GM12878 (cell line): ENCODE data around the gene PGAP3. TPM values are rescaled to one million over a fixed set of nuclear protein-coding genes. Genes with fewer than 3 reads are reported as not detected.

Source experiments
- ATAC-seq: fragments of 200-7000 bp; cut with Tn5 transposase; 3 replicates; pipeline ENCODE4 v1.9.1; 2020; ENCODE audit warnings: mild to moderate bottlenecking, moderate library complexity
- BruUV-seq: library from RNA; stranded (reverse); fragments of 400-500 nt; replicated peaks from 2 replicates; lab custom pipeline; 2021; lab: Mats Ljungman, UMichigan
- CTCF ChIA-PET: fragments of 300-600 bp; sonication (Branson Sonifier 250); formaldehyde crosslinking; extraction: SDS; loops from one replicate; lab custom pipeline; 2021; ENCODE audit warnings: inconsistent platforms; lab: Yijun Ruan, JAX
- POLR2A ChIA-PET: fragments of 350-600 bp; formaldehyde crosslinking; extraction: SDS; loops from one replicate; lab custom pipeline; 2021; ENCODE audit warnings: inconsistent platforms; lab: Charles Lee
- RAD21 ChIA-PET: fragments of 300-600 bp; sonication (Branson Sonifier 250); formaldehyde crosslinking; loops from one replicate; lab custom pipeline; 2023; ENCODE audit warnings: antibody characterized with exemption; ENCODE audit not compliant: unreplicated experiment; lab: Charles Lee
- SMC1A ChIA-PET: fragments of 300-600 bp; sonication (Branson Sonifier 250); formaldehyde crosslinking; loops from one replicate; lab custom pipeline; 2023; ENCODE audit not compliant: unreplicated experiment, uncharacterized antibody; lab: Charles Lee
- DNase-seq: peaks from one replicate; pipeline ENCODE4 v3.0.0-alpha.2; 2011; ENCODE audit warnings: low read depth, low spot score
- FAIRE-seq: peaks from 3 replicates; lab custom pipeline; 2011; peaks lifted over from hg19 to GRCh38; lab: Jason Lieb, UNC
- H2AFZ ChIP-seq: 2 replicates; pipeline ENCODE4 v1.6.0; 2011; ENCODE audit warnings: low read depth, low read length, control low read depth; ENCODE audit not compliant: control insufficient read depth
- H3K27ac ChIP-seq: 2 replicates; pipeline ENCODE4 v1.5.1; 2011; ENCODE audit warnings: control low read depth; ENCODE audit not compliant: control insufficient read depth, insufficient read depth
- H3K27me3 ChIP-seq, 2 experiments: replicated peaks in 1 of 2; 2 replicates each; pipeline versions ENCODE4 v1.6.0 to v1.6.1; 2011; ENCODE audit warnings: low read length in 1 of 2; ENCODE audit not compliant: control insufficient read depth in 2 of 2, insufficient read depth in 2 of 2
- H3K36me3 ChIP-seq, 2 experiments: 2 replicates each; pipeline ENCODE4 v1.5.1; 2011; ENCODE audit warnings: low read length in 1 of 2; ENCODE audit not compliant: control insufficient read depth in 2 of 2, insufficient read depth in 2 of 2
- H3K4me1 ChIP-seq: 2 replicates; pipeline ENCODE4 v1.6.1; 2011; ENCODE audit warnings: mild to moderate bottlenecking, low read length, moderate library complexity, mixed read lengths; ENCODE audit not compliant: control insufficient read depth, insufficient read depth
- H3K4me2 ChIP-seq: 2 replicates; pipeline ENCODE4 v1.6.0; 2011; ENCODE audit warnings: control low read depth; ENCODE audit not compliant: control insufficient read depth, insufficient read depth
- H3K4me3 ChIP-seq: fragments of 200-600 bp; sonication (generic); 2 replicates; pipeline ENCODE4 v1.5.1; 2016
- H3K79me2 ChIP-seq: 2 replicates; pipeline ENCODE4 v1.6.0; 2011; ENCODE audit warnings: low read length; ENCODE audit not compliant: control insufficient read depth, insufficient read depth
- H3K9ac ChIP-seq: 2 replicates; pipeline ENCODE4 v1.8.0; 2011; ENCODE audit warnings: low read length, control low read depth, mixed read lengths; ENCODE audit not compliant: control insufficient read depth, insufficient read depth
- H3K9me3 ChIP-seq: replicated peaks from 3 replicates; pipeline ENCODE4 v1.5.1; 2011; ENCODE audit warnings: mild to moderate bottlenecking, low read length; ENCODE audit not compliant: control insufficient read depth, insufficient read depth
- H4K20me1 ChIP-seq: 2 replicates; pipeline ENCODE4 v1.6.0; 2011; ENCODE audit not compliant: control insufficient read depth, insufficient read depth
- CREM ChIP-seq: IDR thresholded peaks from 2 replicates; pipeline ENCODE4 v1.6.1; 2014; ENCODE audit warnings: antibody characterized with exemption, low read depth
- DPF2 ChIP-seq: fragments of 450-650 bp; IDR thresholded peaks from 2 replicates; pipeline ENCODE4 v1.6.1; 2017; ENCODE audit warnings: mild to moderate bottlenecking
- EED ChIP-seq: sonication (generic); IDR thresholded peaks from 2 replicates; pipeline ENCODE4 v1.6.1; 2016; ENCODE audit warnings: antibody characterized with exemption, low read depth
- MEF2A ChIP-seq: IDR thresholded peaks from 2 replicates; pipeline ENCODE4 v1.6.1; 2011; ENCODE audit warnings: low read depth, mild to moderate bottlenecking, low read length, moderate library complexity; ENCODE audit not compliant: insufficient read depth
- PML ChIP-seq: IDR thresholded peaks from 2 replicates; pipeline ENCODE4 v1.6.1; 2012; ENCODE audit warnings: low read length, inconsistent platforms
- RELB ChIP-seq: fragments of 450-650 bp; IDR thresholded peaks from 2 replicates; pipeline ENCODE4 v1.6.1; 2017; ENCODE audit warnings: low read depth, mild to moderate bottlenecking, moderate library complexity
- SIX5 ChIP-seq: IDR thresholded peaks from 2 replicates; pipeline ENCODE4 v1.6.1; 2011; ENCODE audit warnings: mild to moderate bottlenecking, low read depth, low read length, moderate library complexity; ENCODE audit not compliant: severe bottlenecking
- WGBS: methylation state at CpG from one replicate; pipeline ENCODE4 v1.1.6; 2016; ENCODE audit warnings: low lambda C conversion rate; ENCODE audit not compliant: insufficient replicate concordance, insufficient coverage; ENCODE audit errors: missing lambda C conversion rate; 5-methylcytosine and 5-hydroxymethylcytosine counted together
- in situ Hi-C: fragments of 300-500 bp; cut with MboI; formaldehyde crosslinking; loops from 9 replicates; pipeline ENCODE4 v1.14.3; 2018; ENCODE audit warnings: mixed read lengths
- intact Hi-C: fragments of 100-400 bp; cut with micrococcal nuclease; formaldehyde crosslinking; loops from one replicate; pipeline ENCODE4 v1.14.2; 2022; ENCODE audit not compliant: unreplicated experiment
- polyA plus RNA-seq, 11 experiments: library from polyadenylated mRNA; depleted of rRNA in 4 of 11; unstranded in 6 of 11; stranded (reverse) in 5 of 11; fragments of >200 nt; fragmentation: Nextera tagmentation in 4 of 11; fragmentation: Illumina TruSeq in 1 of 11; extraction: Ambion mirVana in 4 of 11; extraction: Trizol in 1 of 11; gene quantifications; 1 replicate in 1 of 11; 2 replicates in 10 of 11; pipeline versions ENCODE4 v1.2.1 to v1.2.3, GENCODE V29; 2011 to 2016; ENCODE audit warnings: inconsistent platforms in 2 of 11, missing spikeins in 2 of 11, low read depth in 1 of 11
- total RNA-seq, 4 experiments: library from RNA; depleted of rRNA in 3 of 4; stranded (reverse); fragments of >200 nt in 3 of 4; fragmentation: Illumina TruSeq in 1 of 4; extraction: Trizol in 1 of 4; gene quantifications; 2 replicates each; pipeline versions ENCODE4 v1.2.1 to v1.2.3, GENCODE V29; 2013 to 2021
- TF ChIP-seq, protein P1 (sequence below): IDR thresholded peaks from 2 replicates; pipeline ENCODE4 v1.6.1; 2011; ENCODE audit warnings: low read depth, mild to moderate bottlenecking, low read length, moderate library complexity, borderline replicate concordance; ENCODE audit errors: extremely low read depth
- TF ChIP-seq, protein P2 (sequence below): fragments of 450-650 bp; IDR thresholded peaks from 2 replicates; pipeline ENCODE4 v1.6.1; 2016; ENCODE audit warnings: mild to moderate bottlenecking
- TF ChIP-seq, protein P3 (sequence below): IDR thresholded peaks from 2 replicates; pipeline ENCODE4 v1.6.1; 2012; ENCODE audit warnings: low read length, inconsistent platforms
- TF ChIP-seq, protein P4 (sequence below): fragments of 450-650 bp; formaldehyde crosslinking; IDR thresholded peaks from 2 replicates; pipeline ENCODE4 v1.4.0; 2020; ENCODE audit warnings: mild to moderate bottlenecking, moderate library complexity

Gene PGAP3
- total and polyA plus RNA-seq, 10 of the 15 experiments (the other 5 are each of a cell fraction or from before 2014, with no cell fraction given): 0.21 to 10.0 (median 5.3) TPM

- intact Hi-C loops: no loop called here
- H3K9ac ChIP-seq: peak overlapping the region; percentile 22; the same call in 1 of the 2 replicates
- no TSS peak for BruUV-seq
- H3K27ac ChIP-seq: peak overlapping the region; percentile 24
- H2AFZ ChIP-seq: peak overlapping the region; percentile 58
- ATAC-seq: peak; percentile 93
- H3K4me2 ChIP-seq: peak overlapping the region; percentile 30; the same call in 1 of the 2 replicates
- peaks cover 0 to 7% of the 10 kb centered on the region in 2 experiments; a peak in 2 of 4 replicates for H3K27me3 ChIP-seq
- peak; percentile 25 for DNase-seq
- in situ Hi-C loops: no loop called here
- no peaks in the 10 kb centered on the region for H3K36me3 ChIP-seq
- no peaks in the 10 kb centered on the region for H3K79me2 ChIP-seq
- ChIA-PET CTCF (interaction anchor here (0.6 to 3.3 kb wide), 9 partner anchors 8 to 50 kb away, joined by 3 to 11 read pairs (median 4); partner anchors contain the start of gene PGAP3), POLR2A (interaction anchor here (0.6 to 1.5 kb wide), 2 partner anchors 15 to 156 kb away, joined by 4 to 6 read pairs; partner anchors contain the start of gene PGAP3), SMC1A (interaction anchor here (0.6 to 1.8 kb wide), 3 partner anchors 10 to 55 kb away, joined by 3 to 11 read pairs (median 4); partner anchors contain the start of gene PGAP3), RAD21 (interaction anchor here (0.6 to 2.0 kb wide), 9 partner anchors 15 to 419 kb away, joined by 3 to 7 read pairs (median 3); partner anchors contain the start of genes MIEN1 and MSL1)
- peak; percentile 73 for FAIRE-seq
- no peak overlapping the region for H3K4me3 ChIP-seq
- H3K9me3 ChIP-seq: no peaks in the 10 kb centered on the region
- 56% methylated on average over 11 of the region's 12 CpGs for WGBS
- H4K20me1 ChIP-seq: no peaks in the 10 kb centered on the region
- peaks cover 11% of the 10 kb centered on the region for H3K4me1 ChIP-seq
- TF ChIP-seq EED (0 out of 2 replicates have a peak, but pooled peaks have one; percentile 39), MEF2A (0 out of 2 replicates have a peak, but pooled peaks have one; percentile 24), PML (no peak), SIX5 (no peak), RELB (peak; percentile 69), DPF2 (peak; percentile 74; the same call in 1 of the 2 replicates), CREM (peak; percentile 56; the same call in 1 of the 2 replicates)
- TF ChIP-seq, protein P1, sequence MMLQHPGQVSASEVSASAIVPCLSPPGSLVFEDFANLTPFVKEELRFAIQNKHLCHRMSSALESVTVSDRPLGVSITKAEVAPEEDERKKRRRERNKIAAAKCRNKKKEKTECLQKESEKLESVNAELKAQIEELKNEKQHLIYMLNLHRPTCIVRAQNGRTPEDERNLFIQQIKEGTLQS: no peak
- TF ChIP-seq, protein P2, sequence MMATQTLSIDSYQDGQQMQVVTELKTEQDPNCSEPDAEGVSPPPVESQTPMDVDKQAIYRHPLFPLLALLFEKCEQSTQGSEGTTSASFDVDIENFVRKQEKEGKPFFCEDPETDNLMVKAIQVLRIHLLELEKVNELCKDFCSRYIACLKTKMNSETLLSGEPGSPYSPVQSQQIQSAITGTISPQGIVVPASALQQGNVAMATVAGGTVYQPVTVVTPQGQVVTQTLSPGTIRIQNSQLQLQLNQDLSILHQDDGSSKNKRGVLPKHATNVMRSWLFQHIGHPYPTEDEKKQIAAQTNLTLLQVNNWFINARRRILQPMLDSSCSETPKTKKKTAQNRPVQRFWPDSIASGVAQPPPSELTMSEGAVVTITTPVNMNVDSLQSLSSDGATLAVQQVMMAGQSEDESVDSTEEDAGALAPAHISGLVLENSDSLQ: peak; percentile 29; the same call in 1 of the 2 replicates
- TF ChIP-seq, protein P3, sequence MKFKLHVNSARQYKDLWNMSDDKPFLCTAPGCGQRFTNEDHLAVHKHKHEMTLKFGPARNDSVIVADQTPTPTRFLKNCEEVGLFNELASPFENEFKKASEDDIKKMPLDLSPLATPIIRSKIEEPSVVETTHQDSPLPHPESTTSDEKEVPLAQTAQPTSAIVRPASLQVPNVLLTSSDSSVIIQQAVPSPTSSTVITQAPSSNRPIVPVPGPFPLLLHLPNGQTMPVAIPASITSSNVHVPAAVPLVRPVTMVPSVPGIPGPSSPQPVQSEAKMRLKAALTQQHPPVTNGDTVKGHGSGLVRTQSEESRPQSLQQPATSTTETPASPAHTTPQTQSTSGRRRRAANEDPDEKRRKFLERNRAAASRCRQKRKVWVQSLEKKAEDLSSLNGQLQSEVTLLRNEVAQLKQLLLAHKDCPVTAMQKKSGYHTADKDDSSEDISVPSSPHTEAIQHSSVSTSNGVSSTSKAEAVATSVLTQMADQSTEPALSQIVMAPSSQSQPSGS: 0 out of 2 replicates have a peak, but pooled peaks have one; percentile 45
- TF ChIP-seq, protein P4, sequence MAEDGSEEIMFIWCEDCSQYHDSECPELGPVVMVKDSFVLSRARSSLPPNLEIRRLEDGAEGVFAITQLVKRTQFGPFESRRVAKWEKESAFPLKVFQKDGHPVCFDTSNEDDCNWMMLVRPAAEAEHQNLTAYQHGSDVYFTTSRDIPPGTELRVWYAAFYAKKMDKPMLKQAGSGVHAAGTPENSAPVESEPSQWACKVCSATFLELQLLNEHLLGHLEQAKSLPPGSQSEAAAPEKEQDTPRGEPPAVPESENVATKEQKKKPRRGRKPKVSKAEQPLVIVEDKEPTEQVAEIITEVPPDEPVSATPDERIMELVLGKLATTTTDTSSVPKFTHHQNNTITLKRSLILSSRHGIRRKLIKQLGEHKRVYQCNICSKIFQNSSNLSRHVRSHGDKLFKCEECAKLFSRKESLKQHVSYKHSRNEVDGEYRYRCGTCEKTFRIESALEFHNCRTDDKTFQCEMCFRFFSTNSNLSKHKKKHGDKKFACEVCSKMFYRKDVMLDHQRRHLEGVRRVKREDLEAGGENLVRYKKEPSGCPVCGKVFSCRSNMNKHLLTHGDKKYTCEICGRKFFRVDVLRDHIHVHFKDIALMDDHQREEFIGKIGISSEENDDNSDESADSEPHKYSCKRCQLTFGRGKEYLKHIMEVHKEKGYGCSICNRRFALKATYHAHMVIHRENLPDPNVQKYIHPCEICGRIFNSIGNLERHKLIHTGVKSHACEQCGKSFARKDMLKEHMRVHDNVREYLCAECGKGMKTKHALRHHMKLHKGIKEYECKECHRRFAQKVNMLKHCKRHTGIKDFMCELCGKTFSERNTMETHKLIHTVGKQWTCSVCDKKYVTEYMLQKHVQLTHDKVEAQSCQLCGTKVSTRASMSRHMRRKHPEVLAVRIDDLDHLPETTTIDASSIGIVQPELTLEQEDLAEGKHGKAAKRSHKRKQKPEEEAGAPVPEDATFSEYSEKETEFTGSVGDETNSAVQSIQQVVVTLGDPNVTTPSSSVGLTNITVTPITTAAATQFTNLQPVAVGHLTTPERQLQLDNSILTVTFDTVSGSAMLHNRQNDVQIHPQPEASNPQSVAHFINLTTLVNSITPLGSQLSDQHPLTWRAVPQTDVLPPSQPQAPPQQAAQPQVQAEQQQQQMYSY: no peak
Observed at GRCh38 chr17:39702901-39703893, 15.3 kb upstream of the PGAP3 start.
